Vagina (tissue), 2 donors: Measurements from ENCODE around the gene MDFI.

Experiments
- CTCF ChIP-seq, 3 experiments: fragments of 450-650 bp in 2 of 3; fragments of 200-600 bp in 1 of 3; sonication (generic) in 1 of 3; IDR thresholded peaks; one replicate each; pipeline ENCODE4 v1.5.1; 2017 to 2019; ENCODE audit warnings: antibody characterized with exemption in 3 of 3, mild to moderate bottlenecking in 2 of 3, moderate library complexity in 2 of 3
- POLR2A ChIP-seq, 2 donors: fragments of 450-650 bp; IDR thresholded peaks; one replicate each; pipeline ENCODE4 v1.6.1; 2017; ENCODE audit warnings: antibody characterized with exemption in 2 of 2, mild to moderate bottlenecking in 2 of 2, moderate library complexity in 2 of 2

DNA sequence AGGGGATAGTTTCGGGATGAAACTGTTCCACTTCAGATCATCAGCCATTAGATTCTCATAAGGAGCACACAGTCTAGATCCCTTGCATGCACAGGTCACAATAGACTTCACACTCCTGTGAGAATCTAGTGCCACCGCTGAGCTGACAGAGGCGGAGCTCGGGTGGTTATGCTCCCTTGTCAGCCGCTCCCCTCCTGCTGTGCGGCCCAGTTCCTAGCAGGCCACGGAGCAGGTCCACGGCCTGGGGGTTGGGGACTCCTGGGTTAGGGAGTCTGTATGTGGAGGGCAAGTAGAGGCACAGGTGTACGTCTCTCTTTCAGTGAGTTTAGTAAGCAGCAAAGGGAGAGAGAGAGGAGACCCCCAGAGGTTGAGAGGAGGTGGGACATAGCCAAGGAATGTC lies 30.5 kb upstream of the MDFI start:
- TF ChIP-seq CTCF (IDR thresholded peaks at IDR 0.05): no peak
- TF ChIP-seq POLR2A (IDR thresholded peaks at IDR 0.05): no peak
